ENCODE measurements around the gene CORIN.
A peak's percentile ranks its signal among the peaks of the same experiment; 100 is the strongest.

Gene CORIN

DNA sequence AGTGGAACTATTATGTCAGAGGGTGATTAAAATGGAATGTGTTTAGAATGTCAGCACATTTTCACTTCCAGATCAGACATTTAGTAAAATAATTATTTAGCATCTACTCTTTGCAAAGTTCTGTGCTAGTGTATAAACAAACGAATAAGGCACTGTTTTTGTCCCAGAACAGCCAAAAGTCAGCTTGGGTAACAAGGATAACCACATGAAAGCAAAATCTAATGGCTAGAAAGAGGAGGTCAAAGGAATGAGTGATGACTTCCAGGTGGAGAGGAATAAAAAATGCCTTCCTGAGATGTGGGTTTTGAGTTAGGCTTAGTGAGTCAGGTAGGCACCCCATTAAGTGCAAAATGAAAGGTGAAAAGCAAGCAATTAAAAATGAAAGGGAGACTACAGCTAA, 240.2 kb downstream of the CORIN start:
- DNase-seq = no peak
- H3K4me3 ChIP-seq (ENCODE audit: low read depth, low read length) = no peak overlapping the region
- H3K27me3 ChIP-seq (replicated peaks) = no peaks in the 10 kb centered on the region
- TF ChIP-seq, protein P1, sequence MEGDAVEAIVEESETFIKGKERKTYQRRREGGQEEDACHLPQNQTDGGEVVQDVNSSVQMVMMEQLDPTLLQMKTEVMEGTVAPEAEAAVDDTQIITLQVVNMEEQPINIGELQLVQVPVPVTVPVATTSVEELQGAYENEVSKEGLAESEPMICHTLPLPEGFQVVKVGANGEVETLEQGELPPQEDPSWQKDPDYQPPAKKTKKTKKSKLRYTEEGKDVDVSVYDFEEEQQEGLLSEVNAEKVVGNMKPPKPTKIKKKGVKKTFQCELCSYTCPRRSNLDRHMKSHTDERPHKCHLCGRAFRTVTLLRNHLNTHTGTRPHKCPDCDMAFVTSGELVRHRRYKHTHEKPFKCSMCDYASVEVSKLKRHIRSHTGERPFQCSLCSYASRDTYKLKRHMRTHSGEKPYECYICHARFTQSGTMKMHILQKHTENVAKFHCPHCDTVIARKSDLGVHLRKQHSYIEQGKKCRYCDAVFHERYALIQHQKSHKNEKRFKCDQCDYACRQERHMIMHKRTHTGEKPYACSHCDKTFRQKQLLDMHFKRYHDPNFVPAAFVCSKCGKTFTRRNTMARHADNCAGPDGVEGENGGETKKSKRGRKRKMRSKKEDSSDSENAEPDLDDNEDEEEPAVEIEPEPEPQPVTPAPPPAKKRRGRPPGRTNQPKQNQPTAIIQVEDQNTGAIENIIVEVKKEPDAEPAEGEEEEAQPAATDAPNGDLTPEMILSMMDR (IDR thresholded peaks at IDR 0.05; ENCODE audit: low read depth, low read length, missing control alignments) = no peak
- no peak overlapping the region for H3K27ac ChIP-seq
- H3K36me3 ChIP-seq (replicated peaks) = peaks cover 6% of the 10 kb centered on the region
- in situ Hi-C loops (cut with HindIII; ENCODE audit: low pct_ligation_motif_present, low sequenced_read_pairs) = no loop called here

DNA sequence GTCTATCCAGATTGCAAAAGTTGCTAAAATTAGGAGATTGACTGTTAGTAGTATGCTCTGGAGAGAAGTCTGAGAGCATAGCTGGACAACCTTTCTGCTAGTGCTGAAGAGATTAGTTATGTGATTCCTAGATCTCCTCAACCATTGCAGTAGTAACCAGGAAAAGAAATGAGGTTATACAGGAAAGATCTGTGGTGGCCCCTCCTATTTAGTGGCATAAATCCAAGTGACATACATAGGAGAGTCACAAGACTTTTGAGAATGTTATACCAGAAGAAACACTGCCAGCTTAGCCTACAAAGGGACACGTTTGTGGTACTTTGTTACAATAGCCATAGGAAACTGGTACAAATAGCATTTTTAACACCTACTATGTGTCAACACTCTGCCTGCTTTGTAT, 247.5 kb downstream of the CORIN start:
- H3K4me3 ChIP-seq (ENCODE audit: low read depth, low read length) = no peak overlapping the region
- peaks cover 56% of the 10 kb centered on the region for H3K36me3 ChIP-seq (replicated peaks)
- TF ChIP-seq, protein P1 (IDR thresholded peaks at IDR 0.05; ENCODE audit: low read depth, low read length, missing control alignments) = no peak
- no peak for DNase-seq
- H3K27ac ChIP-seq = no peak overlapping the region
- in situ Hi-C loops (cut with HindIII; ENCODE audit: low pct_ligation_motif_present, low sequenced_read_pairs) = no loop called here
- no peaks in the 10 kb centered on the region for H3K27me3 ChIP-seq (replicated peaks)

DNA sequence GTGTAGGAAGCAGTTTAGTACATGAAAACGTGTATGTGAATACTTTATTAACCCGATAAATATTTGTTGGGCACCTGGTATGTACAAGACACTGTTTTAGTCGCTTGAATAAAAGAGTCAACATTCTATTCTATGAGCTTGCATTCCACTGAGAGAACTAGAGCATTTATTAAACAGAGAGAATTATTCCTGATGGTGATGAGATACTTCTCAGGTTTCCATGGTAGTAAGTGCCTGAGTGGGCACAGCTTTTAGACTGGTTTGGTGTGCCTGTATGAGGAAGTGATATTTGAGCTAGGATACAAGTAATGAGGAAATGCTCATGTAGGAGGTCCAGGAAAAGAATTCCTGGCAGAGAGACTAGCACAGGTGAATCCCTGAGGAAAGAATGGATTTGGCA, 258.6 kb downstream of the CORIN start:
- in situ Hi-C loops (cut with HindIII; ENCODE audit: low pct_ligation_motif_present, low sequenced_read_pairs) = no loop called here
- Histone ChIP-seq H3K4me3 (ENCODE audit: low read depth, low read length) (no peak overlapping the region), H3K27ac (peak overlapping the region; percentile 89), H3K36me3 (replicated peaks) (peaks cover 51% of the 10 kb centered on the region), H3K27me3 (replicated peaks) (no peaks in the 10 kb centered on the region)
- TF ChIP-seq, protein P1 (IDR thresholded peaks at IDR 0.05; ENCODE audit: low read depth, low read length, missing control alignments) = no peak
- DNase-seq = no peak

DNA sequence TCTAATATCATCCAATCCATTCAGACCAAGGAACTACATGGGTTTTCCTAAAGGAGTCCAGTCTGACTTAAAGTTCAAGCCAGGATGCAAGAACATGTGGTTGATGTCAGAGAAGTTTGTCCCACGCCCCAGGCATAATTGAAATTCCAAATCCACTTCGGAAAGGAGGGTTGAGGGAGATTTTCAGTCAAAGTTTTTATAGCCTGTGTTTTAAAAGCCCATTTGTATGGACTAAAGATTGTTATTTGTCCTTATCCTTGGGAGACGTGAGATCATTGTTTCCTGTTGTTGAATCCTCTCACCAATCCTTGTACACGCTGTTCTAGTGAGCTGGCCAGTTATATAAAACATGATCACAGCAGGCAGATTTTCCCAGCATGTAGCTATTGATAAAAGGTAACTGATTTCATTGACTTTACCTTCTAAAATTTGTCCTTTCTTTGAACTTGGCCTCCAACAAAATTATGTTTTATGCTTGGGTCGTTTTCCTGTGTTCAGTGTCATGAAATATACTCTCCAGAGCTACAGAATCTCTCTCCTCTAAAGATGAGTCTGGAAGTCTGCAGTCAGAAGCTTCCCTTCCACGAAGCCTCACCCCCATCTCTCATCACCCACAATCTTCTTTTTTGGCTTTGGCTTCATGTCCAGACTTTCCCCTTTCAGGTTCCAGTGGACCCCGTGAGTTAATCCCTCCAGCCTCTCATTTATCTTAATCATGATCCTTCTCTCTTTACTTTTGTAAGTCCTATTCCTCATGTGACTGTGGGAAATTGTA, 259.9 kb downstream of the CORIN start:
- H3K27ac ChIP-seq = peak overlapping the region; percentile 89
- in situ Hi-C loops (cut with HindIII; ENCODE audit: low pct_ligation_motif_present, low sequenced_read_pairs) = no loop called here
- DNase-seq = peak; percentile 85
- no peak overlapping the region for H3K4me3 ChIP-seq (ENCODE audit: low read depth, low read length)
- no peaks in the 10 kb centered on the region for H3K27me3 ChIP-seq (replicated peaks)
- TF ChIP-seq, protein P1 (IDR thresholded peaks at IDR 0.05; ENCODE audit: low read depth, low read length, missing control alignments) = no peak
- H3K36me3 ChIP-seq (replicated peaks) = peaks cover 53% of the 10 kb centered on the region

DNA sequence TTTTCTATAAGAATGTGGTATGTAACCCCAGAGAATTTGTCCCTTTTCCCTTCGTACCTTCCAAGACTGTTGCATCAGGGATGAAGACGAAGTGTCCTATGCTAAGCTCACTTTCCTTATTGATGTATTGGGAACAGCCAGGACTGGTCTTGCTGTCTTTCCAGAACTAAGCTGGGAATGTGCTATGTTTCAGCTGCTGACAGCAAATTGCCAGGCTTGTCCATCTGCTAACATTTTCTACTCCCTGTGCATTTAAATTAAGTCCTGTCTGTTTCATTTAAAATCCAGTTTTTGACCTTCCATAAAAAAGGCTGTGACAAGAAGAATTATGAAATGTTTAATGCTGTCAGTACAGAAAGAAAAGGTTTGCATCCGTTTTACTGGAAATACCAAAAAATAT, 264.9 kb downstream of the CORIN start:
- Histone ChIP-seq H3K27me3 (replicated peaks) (no peaks in the 10 kb centered on the region), H3K4me3 (ENCODE audit: low read depth, low read length) (no peak overlapping the region), H3K27ac (no peak overlapping the region), H3K36me3 (replicated peaks) (peaks cover 50% of the 10 kb centered on the region)
- in situ Hi-C loops (cut with HindIII; ENCODE audit: low pct_ligation_motif_present, low sequenced_read_pairs) = no loop called here
- TF ChIP-seq, protein P1 (IDR thresholded peaks at IDR 0.05; ENCODE audit: low read depth, low read length, missing control alignments) = no peak
- no peak for DNase-seq

DNA sequence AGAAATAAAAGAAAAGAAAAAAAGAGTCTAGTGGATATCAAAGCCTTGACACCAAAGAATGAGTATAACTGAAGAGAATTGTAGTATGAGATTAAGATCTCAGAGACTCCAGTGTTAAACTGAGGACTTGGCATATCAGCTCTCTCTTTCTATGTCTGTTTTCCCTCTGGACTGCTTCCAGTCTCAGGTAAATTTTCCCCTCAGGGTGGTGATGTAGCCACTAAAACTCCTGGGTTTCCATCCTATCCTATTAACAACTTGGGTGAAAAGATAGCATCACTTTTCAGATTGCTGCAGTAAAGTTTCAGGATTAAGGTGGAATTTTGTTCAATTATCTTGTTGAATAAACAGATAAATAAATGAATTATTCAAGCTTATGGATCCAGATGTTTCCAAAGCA, 267.1 kb downstream of the CORIN start:
- TF ChIP-seq, protein P1 (IDR thresholded peaks at IDR 0.05; ENCODE audit: low read depth, low read length, missing control alignments) = no peak

More for the DNA sequence above, 267.1 kb downstream of the CORIN start:
- Histone ChIP-seq H3K36me3 (replicated peaks) (peaks cover 50% of the 10 kb centered on the region), H3K27ac (no peak overlapping the region), H3K4me3 (ENCODE audit: low read depth, low read length) (no peak overlapping the region), H3K27me3 (replicated peaks) (no peaks in the 10 kb centered on the region)
- in situ Hi-C loops (cut with HindIII; ENCODE audit: low pct_ligation_motif_present, low sequenced_read_pairs) = no loop called here
- no peak for DNase-seq
